HUES64 (cell line): Measurements from ENCODE around the gene ROPN1L.
"Not testable (repeated sequence)": the region's sequence is repeated elsewhere in the genome, so short reads cannot be mapped to it uniquely, and the experiment has no call there.

Experiments used
- H3K27ac ChIP-seq: 2 replicates; pipeline ENCODE4 v1.7.0; 2013; ENCODE audit warnings: low read depth, low read length, inconsistent platforms
- H3K27me3 ChIP-seq: 2 replicates; pipeline ENCODE4 v1.6.1; 2013; ENCODE audit warnings: mild to moderate bottlenecking, low read length; ENCODE audit not compliant: insufficient read depth
- H3K36me3 ChIP-seq: 2 replicates; pipeline ENCODE4 v1.6.1; 2013; ENCODE audit warnings: mild to moderate bottlenecking, low read length; ENCODE audit not compliant: insufficient read depth
- H3K4me1 ChIP-seq: 2 replicates; pipeline ENCODE4 v1.6.1; 2013; ENCODE audit warnings: mild to moderate bottlenecking, low read length, moderate library complexity; ENCODE audit not compliant: insufficient read depth
- H3K4me3 ChIP-seq: 2 replicates; pipeline ENCODE4 v1.5.1; 2013; ENCODE audit warnings: mild to moderate bottlenecking, low read length, moderate library complexity
- H3K9ac ChIP-seq: 2 replicates; pipeline ENCODE4 v1.6.1; 2013; ENCODE audit warnings: mild to moderate bottlenecking, low read depth, low read length
- H3K9me3 ChIP-seq: 2 replicates; pipeline ENCODE4 v1.6.1; 2013; ENCODE audit warnings: low read depth, low read length; ENCODE audit not compliant: insufficient read depth
- WGBS: fragments of 150-250, 120-280 bp; methylation state at CpG from one replicate; pipeline ENCODE4 v1.1.7; 2013; ENCODE audit warnings: missing lambda C conversion rate; 5-methylcytosine and 5-hydroxymethylcytosine counted together

Gene ROPN1L

DNA sequence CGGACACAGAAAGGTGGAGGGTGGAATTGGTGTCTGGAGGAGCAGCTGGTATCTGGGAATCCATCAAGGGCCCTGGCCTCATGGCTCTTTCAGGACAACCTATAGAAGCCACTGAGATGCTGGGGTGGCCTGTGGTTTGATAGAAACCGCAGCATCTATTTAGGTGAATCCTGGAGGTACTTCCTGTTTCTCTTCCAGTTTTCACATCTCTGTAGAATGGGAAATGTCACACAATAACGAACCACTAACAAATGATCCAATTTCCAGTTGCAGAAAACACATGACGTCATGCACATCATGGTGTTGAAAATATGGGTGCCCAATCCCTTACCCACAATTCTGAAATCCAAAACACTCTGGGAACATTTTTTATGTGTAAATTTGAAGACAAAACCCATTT is 52.2 kb downstream of the ROPN1L start:
- Histone ChIP-seq H3K9ac (no peak overlapping the region), H3K4me1 (peaks cover 11% of the 10 kb centered on the region), H3K4me3 (no peak overlapping the region), H3K9me3 (peaks cover 17% of the 10 kb centered on the region; the same call in 1 of the 2 replicates), H3K27ac (no peak overlapping the region), H3K36me3 (no peaks in the 10 kb centered on the region), H3K27me3 (no peaks in the 10 kb centered on the region)
- WGBS, result 91% methylated on average over 4 of the region's 4 CpGs

DNA sequence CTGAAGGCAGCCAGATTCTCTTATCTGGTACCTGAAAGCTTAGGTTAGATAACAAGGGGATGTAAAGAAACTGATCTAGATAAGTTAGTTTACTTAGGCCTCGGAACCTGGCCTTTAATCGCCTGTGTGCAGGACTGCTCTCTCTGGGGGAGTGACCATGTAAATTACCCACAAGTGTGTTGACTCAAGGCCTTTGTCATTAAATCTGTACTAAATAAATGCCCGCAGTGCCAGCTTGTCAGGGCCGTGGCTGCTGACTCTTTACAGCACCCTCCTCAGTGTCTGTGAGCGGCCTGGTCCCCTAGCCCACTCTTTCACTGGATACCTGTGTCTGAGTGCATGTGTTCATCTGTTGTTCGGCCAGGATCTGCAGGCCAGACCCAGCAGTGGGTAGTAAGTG is 52.8 kb downstream of the ROPN1L start:
- H3K36me3 ChIP-seq, H3K9ac ChIP-seq, H3K4me3 ChIP-seq, H3K27me3 ChIP-seq, H3K27ac ChIP-seq: not testable (repeated sequence)
- Histone ChIP-seq H3K4me1 (peaks cover 11% of the 10 kb centered on the region), H3K9me3 (peaks cover 17% of the 10 kb centered on the region; the same call in 1 of the 2 replicates)
- 92% methylated on average over 6 of the region's 6 CpGs for WGBS

DNA sequence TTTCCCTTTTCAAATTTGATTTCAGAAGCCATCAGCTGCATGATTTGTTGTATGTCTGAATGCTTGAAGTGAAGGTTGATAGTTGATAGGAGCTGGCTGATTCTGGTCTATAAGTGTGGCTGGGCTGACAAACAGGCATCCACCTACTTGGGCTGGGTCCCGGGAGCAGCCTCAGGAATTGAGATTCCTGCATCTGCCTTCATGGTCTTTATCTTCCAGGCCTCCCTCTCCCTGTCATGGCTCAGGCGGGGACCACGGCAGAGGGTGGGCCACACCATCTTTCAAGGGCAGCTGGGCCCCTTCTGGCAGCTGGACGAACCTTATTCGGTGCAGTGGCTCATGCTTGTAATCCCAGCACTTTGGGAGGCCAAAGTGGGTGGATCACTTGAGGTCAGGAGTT is 55.9 kb downstream of the ROPN1L start:
- 82% methylated on average over 5 of the region's 5 CpGs for WGBS

DNA sequence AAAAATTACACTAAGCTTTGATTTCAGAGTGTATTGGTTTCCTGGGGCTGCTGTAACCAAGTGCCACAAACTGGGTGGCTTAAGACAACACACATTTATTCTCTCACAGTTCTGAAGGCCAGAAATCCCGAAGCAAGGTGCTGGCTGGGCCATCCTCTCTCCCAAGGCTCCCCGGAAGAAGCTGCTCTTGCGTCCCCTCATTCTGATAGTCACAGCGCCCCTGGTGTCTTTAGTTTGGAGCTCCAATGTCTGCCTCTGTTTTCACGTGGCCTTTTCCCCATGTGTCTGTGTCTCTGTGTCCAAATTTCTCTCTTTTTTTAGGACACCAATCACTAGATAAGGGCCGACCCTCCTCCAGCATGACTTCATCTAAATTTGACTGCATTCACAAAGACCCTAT is 56.7 kb downstream of the ROPN1L start:
- no peaks in the 10 kb centered on the region; the same call in 1 of the 2 replicates for H3K27me3 ChIP-seq
- H3K4me1 ChIP-seq, result no peaks in the 10 kb centered on the region; the same call in 1 of the 2 replicates
- H3K27ac ChIP-seq, result no peak overlapping the region
- peaks cover 17% of the 10 kb centered on the region; the same call in 1 of the 2 replicates for H3K9me3 ChIP-seq
- 70% methylated on average over 6 of the region's 6 CpGs for WGBS
- H3K36me3 ChIP-seq, result no peaks in the 10 kb centered on the region
- H3K9ac ChIP-seq, result no peak overlapping the region
- H3K4me3 ChIP-seq, result no peak overlapping the region

More for the DNA sequence above, 55.9 kb downstream of the ROPN1L start:
- H3K36me3 ChIP-seq, result no peaks in the 10 kb centered on the region
- peaks cover 17% of the 10 kb centered on the region; the same call in 1 of the 2 replicates for H3K9me3 ChIP-seq
- H3K27me3 ChIP-seq, result no peaks in the 10 kb centered on the region; the same call in 1 of the 2 replicates
- H3K4me3 ChIP-seq, result no peak overlapping the region
- H3K9ac ChIP-seq, result no peak overlapping the region
- H3K27ac ChIP-seq, result no peak overlapping the region
- no peaks in the 10 kb centered on the region; the same call in 1 of the 2 replicates for H3K4me1 ChIP-seq

DNA sequence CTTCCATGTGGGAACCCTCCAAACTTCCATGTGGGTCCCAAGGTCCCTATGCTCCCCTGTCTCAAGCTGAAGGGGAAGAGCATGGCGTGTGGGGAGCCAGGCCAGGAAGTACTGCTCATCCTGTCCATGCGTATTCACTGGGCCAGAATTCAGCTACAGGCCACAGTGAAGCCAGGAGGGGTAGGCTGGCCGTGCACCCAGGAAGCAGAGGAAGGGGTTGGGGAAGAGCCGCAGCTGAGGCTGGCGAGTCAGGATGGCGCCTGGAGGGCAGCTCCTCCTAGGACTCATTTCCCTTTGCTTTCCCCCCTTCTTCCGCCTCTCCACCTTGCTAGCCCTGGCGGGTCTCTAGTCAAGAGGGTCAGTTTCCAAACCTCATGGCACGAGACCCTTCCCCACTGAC is 57.4 kb downstream of the ROPN1L start:
- no peak overlapping the region for H3K9ac ChIP-seq
- H3K27ac ChIP-seq, result no peak overlapping the region
- H3K36me3 ChIP-seq, result no peaks in the 10 kb centered on the region
- no peaks in the 10 kb centered on the region; the same call in 1 of the 2 replicates for H3K27me3 ChIP-seq
- 90% methylated on average over 9 of the region's 9 CpGs for WGBS
- H3K4me1 ChIP-seq, result no peaks in the 10 kb centered on the region; the same call in 1 of the 2 replicates
- H3K9me3 ChIP-seq, result peaks cover 12% of the 10 kb centered on the region; the same call in 1 of the 2 replicates
- H3K4me3 ChIP-seq, result no peak overlapping the region

DNA sequence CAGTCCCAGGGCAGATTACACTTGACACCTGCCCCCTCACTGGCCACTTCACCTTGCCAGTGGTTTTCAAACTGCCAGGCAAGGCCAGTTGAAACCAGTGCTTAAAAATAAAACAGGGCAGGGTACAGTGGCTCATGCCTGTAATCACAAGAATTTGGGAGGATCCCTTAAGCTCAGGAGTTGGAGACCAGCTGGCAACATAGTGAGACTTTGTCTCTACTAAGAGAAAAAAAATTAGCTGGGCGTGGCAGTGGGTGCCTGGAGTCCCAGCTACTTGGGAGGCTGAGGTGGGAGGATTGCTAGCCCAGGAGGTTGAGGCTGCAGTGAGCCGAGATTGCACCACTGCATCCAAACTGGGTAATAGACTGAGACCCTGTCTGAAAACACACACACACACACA is 58.1 kb downstream of the ROPN1L start:
- Histone ChIP-seq H3K4me1 (no peaks in the 10 kb centered on the region; the same call in 1 of the 2 replicates), H3K27ac (no peak overlapping the region), H3K9me3 (peaks cover 5% of the 10 kb centered on the region; the same call in 1 of the 2 replicates), H3K9ac (no peak overlapping the region), H3K4me3 (no peak overlapping the region), H3K27me3 (no peaks in the 10 kb centered on the region; the same call in 1 of the 2 replicates), H3K36me3 (no peaks in the 10 kb centered on the region)
- 80% methylated on average over 2 of the region's 2 CpGs for WGBS

DNA sequence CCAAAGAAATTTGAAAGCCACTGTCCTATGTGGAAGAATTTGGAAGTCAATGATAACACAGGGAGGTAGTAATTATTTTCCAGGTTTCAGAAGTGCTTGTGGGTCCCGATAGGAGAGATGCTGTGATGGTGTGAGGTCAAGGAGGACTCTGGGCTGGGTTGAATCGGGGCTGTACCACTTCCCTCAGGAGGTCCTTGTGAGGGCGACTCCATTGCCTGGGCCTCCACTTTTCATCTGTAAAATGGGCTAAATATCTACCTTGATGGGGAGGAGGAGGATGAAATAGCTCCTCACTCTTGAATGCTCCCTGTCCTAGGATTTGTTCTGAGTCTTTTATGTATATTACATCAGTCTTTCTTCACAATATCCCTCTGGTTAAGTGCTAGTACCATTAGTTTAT is 59.0 kb downstream of the ROPN1L start:
- Histone ChIP-seq H3K4me1 (no peaks in the 10 kb centered on the region; the same call in 1 of the 2 replicates), H3K9me3 (no peaks in the 10 kb centered on the region), H3K27me3 (no peaks in the 10 kb centered on the region; the same call in 1 of the 2 replicates), H3K9ac (no peak overlapping the region), H3K36me3 (no peaks in the 10 kb centered on the region), H3K27ac (no peak overlapping the region), H3K4me3 (no peak overlapping the region)
- 94% methylated on average over 3 of the region's 3 CpGs for WGBS

DNA sequence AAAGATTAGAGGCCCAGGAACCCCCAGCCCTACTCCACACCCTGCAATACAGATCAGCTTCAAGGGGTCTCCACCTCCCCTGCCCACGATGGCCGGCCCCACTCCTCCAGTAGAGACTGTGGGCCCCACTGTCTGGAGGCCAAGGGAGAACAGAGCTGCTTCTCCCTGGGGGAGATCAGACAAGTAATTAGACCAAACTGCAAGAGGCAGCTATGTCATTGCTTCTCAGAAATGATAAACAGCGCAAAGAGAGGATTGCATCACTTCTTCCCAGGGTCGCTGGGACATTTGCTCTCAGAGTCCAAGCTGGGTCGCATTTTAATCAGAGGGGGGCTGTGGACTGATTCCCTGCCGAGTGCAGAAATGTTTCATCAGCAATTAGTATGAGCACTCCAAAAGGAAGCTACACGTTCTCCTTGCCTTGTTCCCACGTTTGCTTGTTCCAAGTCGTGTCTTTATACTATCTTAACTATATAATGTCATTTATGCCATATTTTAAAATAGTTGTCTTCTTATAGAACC is 59.9 kb downstream of the ROPN1L start:
- Histone ChIP-seq H3K27ac (no peak overlapping the region), H3K27me3 (no peaks in the 10 kb centered on the region; the same call in 1 of the 2 replicates), H3K36me3 (no peaks in the 10 kb centered on the region), H3K4me3 (no peak overlapping the region), H3K9ac (no peak overlapping the region), H3K9me3 (no peaks in the 10 kb centered on the region), H3K4me1 (no peaks in the 10 kb centered on the region; the same call in 1 of the 2 replicates)
- WGBS, result 93% methylated on average over 9 of the region's 9 CpGs

DNA sequence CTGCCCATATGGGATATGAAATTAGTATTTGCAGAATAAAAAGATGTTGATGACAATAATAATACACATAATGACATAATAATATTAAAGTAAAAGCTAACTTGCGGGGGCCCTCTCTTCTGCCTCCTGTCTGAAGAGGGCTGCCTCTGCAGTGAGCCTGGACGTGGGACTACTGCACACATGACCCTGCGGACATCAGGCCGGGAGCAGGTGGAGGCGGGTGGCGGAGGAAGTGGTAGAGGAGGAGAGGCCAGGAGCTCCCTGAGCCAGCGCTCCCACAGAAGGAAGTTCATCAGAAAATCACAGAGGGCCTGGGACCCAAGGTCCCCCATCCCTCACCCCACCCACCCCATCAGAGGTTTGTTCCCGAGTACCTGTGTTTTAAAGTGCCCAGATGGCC is 60.5 kb downstream of the ROPN1L start:
- no peaks in the 10 kb centered on the region for H3K9me3 ChIP-seq
- no peaks in the 10 kb centered on the region for H3K36me3 ChIP-seq
- H3K9ac ChIP-seq, result no peak overlapping the region
- no peaks in the 10 kb centered on the region; the same call in 1 of the 2 replicates for H3K4me1 ChIP-seq
- no peaks in the 10 kb centered on the region; the same call in 1 of the 2 replicates for H3K27me3 ChIP-seq
- H3K27ac ChIP-seq, result no peak overlapping the region
- H3K4me3 ChIP-seq, result no peak overlapping the region
- WGBS, result 93% methylated on average over 8 of the region's 8 CpGs

DNA sequence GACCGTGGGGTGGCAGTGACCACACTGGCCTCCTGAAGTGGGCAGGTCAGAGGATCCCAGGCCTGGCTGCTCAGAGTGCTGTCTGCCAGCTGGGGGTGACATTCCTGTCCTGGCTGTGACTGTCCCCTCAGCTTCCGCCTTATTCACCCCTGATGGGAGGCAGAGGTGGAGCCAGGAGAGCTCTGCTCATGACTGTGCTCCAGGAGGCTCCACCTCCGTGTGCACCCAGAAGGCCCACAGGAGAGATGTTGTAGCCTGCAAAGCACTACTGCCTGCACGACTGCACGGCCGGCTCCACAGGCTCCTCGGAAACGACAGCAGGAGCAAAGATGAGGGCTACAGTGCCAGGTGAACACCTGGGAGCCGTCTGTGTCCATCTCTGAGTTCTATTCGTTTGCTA is 60.9 kb downstream of the ROPN1L start:
- Histone ChIP-seq H3K36me3 (no peaks in the 10 kb centered on the region), H3K27ac (no peak overlapping the region), H3K4me3 (no peak overlapping the region), H3K9ac (no peak overlapping the region), H3K9me3 (no peaks in the 10 kb centered on the region), H3K27me3 (no peaks in the 10 kb centered on the region; the same call in 1 of the 2 replicates), H3K4me1 (no peaks in the 10 kb centered on the region; the same call in 1 of the 2 replicates)
- 86% methylated on average over 10 of the region's 10 CpGs for WGBS

DNA sequence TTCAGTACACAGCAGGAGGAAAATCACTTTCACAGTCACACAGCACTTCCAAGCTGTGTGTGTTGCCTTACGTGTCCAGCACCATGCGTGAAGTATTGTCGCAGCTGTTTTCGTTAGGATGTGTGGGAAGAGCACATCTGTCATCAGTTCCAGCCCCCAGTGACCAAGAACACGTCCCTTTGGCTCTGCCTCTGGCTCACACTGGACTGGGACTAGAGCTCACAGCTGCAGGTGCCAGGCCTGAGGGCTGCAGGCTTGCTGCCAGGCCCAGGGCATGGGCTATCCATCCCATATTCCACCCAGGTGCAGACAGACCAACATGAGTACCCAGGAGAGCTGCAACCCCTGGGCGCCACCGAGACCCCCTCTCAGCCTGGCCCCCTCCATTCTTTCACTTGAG is 61.6 kb downstream of the ROPN1L start:
- Histone ChIP-seq H3K4me3 (no peak overlapping the region), H3K27me3 (no peaks in the 10 kb centered on the region; the same call in 1 of the 2 replicates), H3K9me3 (no peaks in the 10 kb centered on the region), H3K9ac (no peak overlapping the region), H3K36me3 (no peaks in the 10 kb centered on the region), H3K27ac (no peak overlapping the region), H3K4me1 (no peaks in the 10 kb centered on the region; the same call in 1 of the 2 replicates)
- WGBS, result 93% methylated on average over 7 of the region's 7 CpGs
